GM12865 (cell line): ENCODE measurements around the gene MAP3K21.

Experiments
- DNase-seq: peaks from one replicate; pipeline ENCODE4 v3.0.0; 2010; ENCODE audit warnings: low read depth
- H3K4me3 ChIP-seq: 2 replicates; pipeline ENCODE4 v1.5.1; 2011; ENCODE audit warnings: mild to moderate bottlenecking, low read depth, low read length, control low read depth
- CTCF ChIP-seq: IDR thresholded peaks from 2 replicates; pipeline ENCODE4 v1.5.1; 2011; ENCODE audit warnings: low read length, control low read depth, low read depth, inconsistent platforms; ENCODE audit not compliant: insufficient read depth; ENCODE audit errors: missing control alignments

Gene MAP3K21

GRCh38 chr1:233323718-233324117, 3.8 kb upstream of the MAP3K21 start:
- DNase-seq: no peak
- no peak overlapping the region for H3K4me3 ChIP-seq
- TF ChIP-seq CTCF: no peak

- DNase-seq: no peak
- TF ChIP-seq CTCF: no peak
- H3K4me3 ChIP-seq: no peak overlapping the region
Measured at GRCh38 chr1:233326319-233326718, 1.2 kb upstream of the MAP3K21 start.

GRCh38 chr1:233326811-233327650, 493 bp upstream of the MAP3K21 start:
- TF ChIP-seq CTCF: no peak
- H3K4me3 ChIP-seq: no peak overlapping the region
- peak; percentile 94 for DNase-seq

GRCh38 chr1:233328142-233328921, 808 bp downstream of the MAP3K21 start:
- DNase-seq: peak; percentile 33
- no peak for TF ChIP-seq CTCF
- peak overlapping the region; percentile 57 for H3K4me3 ChIP-seq

- H3K4me3 ChIP-seq: no peak overlapping the region
- no peak for TF ChIP-seq CTCF
Measured at GRCh38 chr1:233331676-233332519, 4.4 kb downstream of the MAP3K21 start.

GRCh38 chr1:233333086-233333485, 5.6 kb downstream of the MAP3K21 start:
- no peak for DNase-seq
- H3K4me3 ChIP-seq: no peak overlapping the region
- TF ChIP-seq CTCF: no peak

More at GRCh38 chr1:233331676-233332519, 4.4 kb downstream of the MAP3K21 start:
- no peak for DNase-seq
